Activated T-helper 17 cell treated with anti-CD3 and anti-CD28 coated beads, Interleukin-2, amount 50 U/mL, for 72 hours (primary cell): ENCODE data around the gene RASSF8. TPM values are rescaled to one million over a fixed set of nuclear protein-coding genes. Genes with fewer than 3 reads are reported as not detected.

Experiments
- ATAC-seq: fragments of 150-1000 bp; cut with Tn5 transposase; replicated peaks from 2 replicates; pipeline ENCODE4 v1.10.0; 2021; ENCODE audit warnings: mild to moderate bottlenecking, moderate library complexity
- H3K27ac Mint-ChIP-seq: one replicate; pipeline ENCODE4 v1.8.0; 2022; ENCODE audit warnings: mixed read lengths
- H3K27me3 Mint-ChIP-seq: one replicate; pipeline ENCODE4 v1.8.0; 2022; ENCODE audit warnings: mixed read lengths
- H3K36me3 Mint-ChIP-seq: one replicate; pipeline ENCODE4 v1.8.0; 2022; ENCODE audit warnings: low read depth, mild to moderate bottlenecking, mixed read lengths
- H3K4me1 Mint-ChIP-seq: one replicate; pipeline ENCODE4 v1.8.0; 2022; ENCODE audit warnings: mixed read lengths
- H3K4me3 Mint-ChIP-seq: one replicate; pipeline ENCODE4 v1.8.0; 2022; ENCODE audit warnings: mild to moderate bottlenecking, mixed read lengths
- H3K9me3 Mint-ChIP-seq: one replicate; pipeline ENCODE4 v1.8.0; 2022; ENCODE audit warnings: mixed read lengths
- total RNA-seq, 2 donors: library from RNA; stranded (reverse); gene quantifications; one replicate each; pipeline ENCODE4 v1.2.3, GENCODE V29; 2022

RASSF8 gene
- total RNA-seq, 2 donors from 2014 or later: 0.56 TPM; not detected in 1

DNA sequence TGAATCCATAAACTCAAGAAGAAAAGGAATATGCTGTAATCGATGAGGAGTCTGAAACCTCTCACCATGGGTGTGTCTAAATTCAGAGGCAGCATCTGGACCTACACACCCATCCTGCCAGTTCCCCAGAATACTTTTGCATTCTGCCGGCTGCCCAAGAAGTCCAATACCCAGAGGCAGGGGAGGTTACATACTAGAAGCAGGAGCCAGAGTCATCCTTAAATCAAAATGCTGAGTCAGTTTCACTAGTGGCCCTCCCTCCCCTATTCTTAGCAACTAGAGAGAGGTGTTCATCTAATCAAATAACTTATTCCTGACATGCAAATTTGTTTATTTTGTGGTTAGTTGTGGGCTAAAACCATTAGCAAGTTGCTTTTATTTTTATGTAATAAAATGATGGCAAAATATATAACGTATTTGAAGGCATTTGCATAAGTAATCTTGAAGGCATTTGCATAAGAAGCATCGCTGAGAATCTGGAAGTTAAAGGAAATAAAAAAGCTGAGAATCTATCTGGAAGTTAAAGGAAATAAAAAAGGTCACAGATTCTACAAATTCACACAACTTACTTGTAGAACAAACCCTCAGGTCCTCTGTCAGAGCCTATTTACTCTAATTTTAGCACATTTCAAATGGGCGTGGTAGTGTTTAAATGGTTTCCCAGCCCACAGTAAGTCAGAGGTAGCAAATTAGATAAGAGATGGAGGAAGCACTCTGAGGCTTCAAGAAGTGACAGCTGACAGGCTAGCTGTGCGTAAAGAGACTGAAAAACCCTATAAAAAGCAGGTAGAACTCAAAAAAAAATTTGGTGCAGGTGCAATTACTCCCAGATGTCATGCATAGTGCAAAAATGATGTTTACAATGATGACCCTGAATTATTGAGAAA, 158.6 kb downstream of the RASSF8 start:
- Mint-ChIP-seq H3K27me3 (peaks cover 51% of the 10 kb centered on the region), H3K36me3 (no peaks in the 10 kb centered on the region), H3K27ac (no peak overlapping the region), H3K4me1 (peaks cover 8% of the 10 kb centered on the region), H3K4me3 (no peak overlapping the region), H3K9me3 (no peaks in the 10 kb centered on the region)
- no peak for ATAC-seq

- peaks cover 12% of the 10 kb centered on the region for H3K4me1 Mint-ChIP-seq
- H3K4me3 Mint-ChIP-seq: no peak overlapping the region
- ATAC-seq: no peak
- no peak overlapping the region for H3K27ac Mint-ChIP-seq
- H3K9me3 Mint-ChIP-seq: no peaks in the 10 kb centered on the region
- H3K27me3 Mint-ChIP-seq: peaks cover 46% of the 10 kb centered on the region
- no peaks in the 10 kb centered on the region for H3K36me3 Mint-ChIP-seq
Observed at GRCh38 chr12:26118308-26118707, 159.8 kb downstream of the RASSF8 start.

GRCh38 chr12:26119391-26119989, 161.0 kb downstream of the RASSF8 start:
- Mint-ChIP-seq H3K27ac (no peak overlapping the region), H3K27me3 (peaks cover 56% of the 10 kb centered on the region), H3K36me3 (no peaks in the 10 kb centered on the region), H3K4me1 (peaks cover 10% of the 10 kb centered on the region), H3K4me3 (no peak overlapping the region), H3K9me3 (no peaks in the 10 kb centered on the region)
- no peak for ATAC-seq

DNA sequence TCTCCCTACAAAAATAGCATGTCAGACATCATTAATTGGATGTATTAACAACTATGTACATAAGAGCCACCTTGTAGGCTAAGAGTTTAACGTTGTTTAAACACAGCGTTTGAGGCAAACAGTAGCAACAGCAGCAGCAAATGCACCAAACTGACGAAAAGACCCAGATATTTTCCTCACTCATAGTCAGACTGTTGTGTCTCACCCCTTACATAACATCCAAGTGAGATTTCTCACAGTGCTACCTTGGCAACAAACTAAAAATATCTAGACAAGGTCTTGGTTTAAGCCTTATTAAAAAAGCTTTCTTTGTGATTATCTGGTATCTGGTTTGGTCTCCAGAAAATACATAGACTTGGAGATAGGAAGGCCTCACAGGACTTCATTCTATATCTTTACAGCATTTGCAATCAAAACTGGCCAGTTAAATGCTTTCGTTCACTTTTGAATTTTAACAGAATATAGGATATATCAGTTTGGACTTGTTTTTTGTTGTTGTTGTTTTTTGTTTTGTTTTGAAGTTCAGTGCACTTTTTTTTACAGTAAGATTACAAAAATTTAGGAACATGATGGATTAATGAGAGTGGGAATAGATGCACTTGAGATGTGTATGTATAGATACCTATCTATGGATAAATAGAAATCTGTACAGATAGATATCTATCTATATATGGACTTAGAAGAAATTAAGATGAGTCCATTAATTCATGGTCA, 162.2 kb downstream of the RASSF8 start:
- no peaks in the 10 kb centered on the region for H3K9me3 Mint-ChIP-seq
- H3K4me1 Mint-ChIP-seq: peaks cover 19% of the 10 kb centered on the region
- no peak overlapping the region for H3K27ac Mint-ChIP-seq
- H3K27me3 Mint-ChIP-seq: peaks cover 66% of the 10 kb centered on the region
- no peaks in the 10 kb centered on the region for H3K36me3 Mint-ChIP-seq
- no peak overlapping the region for H3K4me3 Mint-ChIP-seq
- no peak for ATAC-seq

DNA sequence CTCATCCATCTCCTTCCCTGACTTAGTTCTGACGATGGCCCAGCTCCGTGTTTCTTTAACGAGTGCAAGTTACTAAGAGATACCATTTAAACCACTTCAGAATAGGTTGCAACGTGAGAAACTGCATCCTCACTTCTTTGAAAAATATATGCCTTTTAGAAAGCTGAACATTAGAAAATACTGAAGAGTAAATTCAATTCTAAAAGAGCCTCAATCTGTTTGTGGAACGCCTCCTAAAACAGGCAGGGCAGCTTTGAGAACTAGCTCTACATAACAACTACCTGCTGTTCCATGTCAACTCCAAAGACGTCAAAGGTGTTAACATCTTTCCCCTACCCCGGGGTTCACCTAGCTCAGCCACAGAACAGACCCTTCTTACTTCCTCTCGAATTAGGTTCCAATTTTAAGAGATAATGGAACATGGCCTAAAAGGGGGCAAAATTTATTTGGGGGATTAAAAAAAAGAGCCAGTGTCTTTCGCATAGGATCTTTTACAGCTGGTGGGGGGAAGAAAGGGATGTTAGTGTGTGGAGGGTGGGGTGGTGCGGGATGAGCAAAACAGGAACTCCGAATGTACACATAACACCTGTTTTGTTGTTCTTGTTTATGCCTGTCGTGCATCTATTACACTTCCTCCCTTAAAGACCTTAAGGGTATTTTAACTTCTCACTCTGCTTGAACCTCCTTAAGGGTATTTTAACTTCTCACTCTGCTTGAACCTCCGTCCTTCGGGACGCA, 163.0 kb downstream of the RASSF8 start:
- ATAC-seq: no peak

DNA sequence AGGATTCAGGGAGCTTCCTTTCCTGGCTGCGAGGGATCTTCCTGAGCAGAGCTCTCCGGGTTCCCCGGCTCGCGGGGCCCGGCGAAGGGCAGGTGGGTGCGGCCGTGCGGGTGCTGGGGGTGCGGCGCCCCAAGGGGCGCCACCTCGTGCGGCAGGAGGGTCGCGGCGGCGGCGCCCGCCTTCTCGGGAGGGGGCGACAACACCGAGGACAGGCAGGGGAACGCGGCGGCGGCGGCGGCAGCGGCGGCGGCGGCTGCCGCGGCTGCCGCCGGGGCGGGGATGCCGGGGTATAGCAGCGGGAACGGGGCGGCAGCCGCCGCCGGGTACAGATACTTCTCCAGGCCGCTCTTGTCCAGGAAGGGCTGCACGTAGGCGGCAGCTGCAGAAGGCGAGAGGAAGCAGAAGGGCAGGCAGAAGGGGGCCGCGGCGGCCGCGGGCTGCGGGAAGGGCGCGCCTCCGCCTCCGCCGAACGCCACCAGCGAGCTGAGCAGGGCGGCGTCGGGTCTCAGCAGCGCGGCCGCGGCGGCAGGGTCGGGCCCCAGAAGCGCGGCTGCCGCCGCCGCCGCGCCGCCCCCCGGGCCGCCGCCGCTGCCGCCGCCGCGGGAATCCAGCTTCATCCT, 163.7 kb downstream of the RASSF8 start:
- Mint-ChIP-seq H3K27ac (no peak overlapping the region), H3K27me3 (peaks cover 68% of the 10 kb centered on the region), H3K9me3 (no peaks in the 10 kb centered on the region), H3K4me3 (peak overlapping the region; percentile 75), H3K36me3 (no peaks in the 10 kb centered on the region), H3K4me1 (peaks cover 19% of the 10 kb centered on the region)
- ATAC-seq: peak; percentile 41

More for the DNA sequence above, 163.0 kb downstream of the RASSF8 start:
- no peaks in the 10 kb centered on the region for H3K36me3 Mint-ChIP-seq
- H3K27me3 Mint-ChIP-seq: peaks cover 69% of the 10 kb centered on the region
- no peak overlapping the region for H3K27ac Mint-ChIP-seq
- no peaks in the 10 kb centered on the region for H3K9me3 Mint-ChIP-seq
- peak overlapping the region; percentile 43 for H3K4me3 Mint-ChIP-seq
- peaks cover 19% of the 10 kb centered on the region for H3K4me1 Mint-ChIP-seq

GRCh38 chr12:26122681-26123481, 164.4 kb downstream of the RASSF8 start:
- ATAC-seq: peak; percentile 25
- Mint-ChIP-seq H3K4me1 (peaks cover 19% of the 10 kb centered on the region), H3K9me3 (no peaks in the 10 kb centered on the region)

GRCh38 chr12:26123482-26123980, 165.0 kb downstream of the RASSF8 start:
- H3K36me3 Mint-ChIP-seq: no peaks in the 10 kb centered on the region
- ATAC-seq: no peak
- H3K27me3 Mint-ChIP-seq: peaks cover 72% of the 10 kb centered on the region
- H3K9me3 Mint-ChIP-seq: no peaks in the 10 kb centered on the region
- H3K27ac Mint-ChIP-seq: no peak overlapping the region
- peak overlapping the region; percentile 75 for H3K4me3 Mint-ChIP-seq
- H3K4me1 Mint-ChIP-seq: peaks cover 19% of the 10 kb centered on the region

More at GRCh38 chr12:26122681-26123481, 164.4 kb downstream of the RASSF8 start:
- Mint-ChIP-seq H3K4me3 (peak overlapping the region; percentile 75), H3K27ac (no peak overlapping the region), H3K27me3 (peaks cover 71% of the 10 kb centered on the region), H3K36me3 (no peaks in the 10 kb centered on the region)

DNA sequence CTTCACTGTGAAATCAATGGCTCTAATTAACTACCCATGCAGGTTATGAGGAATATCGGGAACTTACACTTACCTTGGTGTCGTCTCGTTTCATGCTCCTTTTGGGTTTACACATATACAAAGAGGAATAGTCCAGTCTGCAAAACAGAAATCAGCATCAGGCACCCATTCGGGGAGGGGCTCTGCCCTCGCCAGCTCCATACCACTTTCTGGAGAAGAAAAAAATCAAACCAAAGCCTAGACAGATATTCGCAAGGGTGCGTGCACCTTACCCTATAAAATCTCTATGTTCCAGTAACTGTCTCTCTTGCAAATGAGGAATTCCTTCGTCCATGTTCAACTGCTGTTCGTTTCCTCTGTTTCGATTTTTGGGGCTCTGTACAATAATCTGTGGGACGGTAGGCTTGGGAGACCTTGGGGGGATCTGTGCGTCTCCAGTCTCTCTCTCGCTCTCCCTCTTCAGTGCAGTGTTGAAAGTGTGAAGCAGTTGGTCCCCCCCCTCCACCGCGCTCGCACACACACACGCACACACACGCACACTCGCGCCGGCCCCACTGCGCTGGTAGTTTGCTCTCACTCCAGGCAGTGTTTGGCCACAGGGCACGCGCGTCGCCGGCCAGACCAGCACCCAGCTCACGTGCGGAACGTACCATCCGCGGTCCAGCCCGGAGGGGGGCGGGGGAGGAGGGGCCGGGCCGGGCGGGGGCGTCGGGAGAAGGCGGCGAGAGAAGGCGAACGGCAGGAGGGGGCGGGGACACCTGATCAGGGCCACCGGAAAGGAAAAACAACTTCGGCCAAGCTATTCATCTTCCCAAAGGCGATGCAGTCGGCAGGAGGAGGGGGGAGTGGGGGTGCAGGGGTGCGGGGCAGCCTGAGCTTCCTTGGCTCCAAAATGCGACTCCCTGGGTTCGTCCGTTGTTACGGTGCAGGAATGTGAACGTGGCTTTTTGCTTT, 166.2 kb downstream of the RASSF8 start, which contains the start of gene BHLHE41:
TSS of gene BHLHE41 (minus strand) at position 592 of the 954 bp plus-strand sequence. CDS start at position 334, 258 bp downstream.
- Mint-ChIP-seq H3K4me1 (peaks cover 19% of the 10 kb centered on the region), H3K27ac (no peak within 1 kb of the TSS), H3K9me3 (no peaks in the 10 kb centered on the region), H3K27me3 (peaks cover 73% of the 10 kb centered on the region), H3K4me3 (peak within 1 kb of the TSS; percentile 82), H3K36me3 (no peaks in the 10 kb centered on the region)
- no peak for ATAC-seq

DNA sequence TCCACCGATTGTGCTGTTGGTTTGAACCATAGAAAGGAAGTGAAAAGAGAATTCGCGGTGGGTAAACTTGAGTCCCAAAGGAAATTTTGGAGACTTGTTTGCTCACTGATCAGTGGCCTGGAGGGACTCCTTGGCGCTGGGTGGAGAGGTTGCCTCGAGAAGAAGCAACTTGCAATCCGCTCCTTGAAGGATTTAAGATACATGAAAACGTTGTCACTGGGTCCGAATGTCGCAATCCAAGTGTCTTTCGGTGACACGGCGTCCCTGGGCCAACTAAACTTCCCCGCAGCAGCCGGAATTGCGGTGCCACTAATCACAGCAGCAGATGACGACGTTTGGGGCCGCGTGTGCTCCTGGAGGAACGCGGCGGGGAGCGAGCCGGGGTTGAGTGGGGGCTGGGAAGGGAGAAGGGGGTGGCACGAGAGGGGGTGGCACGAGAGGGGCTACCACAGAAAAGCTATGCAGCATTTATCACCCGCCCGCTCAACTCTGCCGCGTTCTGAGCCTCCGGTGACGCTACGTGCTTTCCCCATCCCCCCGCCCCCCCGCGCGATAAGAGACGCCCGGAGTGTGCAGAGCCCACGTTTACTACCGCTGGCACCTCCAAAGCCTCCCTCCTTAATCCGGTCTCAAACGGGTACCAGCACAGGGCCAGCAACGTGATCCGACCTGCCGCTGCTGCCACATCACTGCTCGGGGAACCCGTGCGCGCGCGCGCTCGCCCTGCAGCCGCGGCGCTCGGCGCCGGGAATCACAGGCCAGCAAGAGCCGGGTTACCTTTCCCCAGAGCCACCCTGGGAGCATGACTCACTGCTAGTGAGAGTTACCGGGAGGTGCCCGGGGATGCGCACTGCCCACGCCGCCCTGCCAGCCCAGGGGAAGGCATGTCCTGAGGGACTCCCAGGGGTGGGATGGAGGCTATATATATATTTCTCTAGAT, 167.2 kb downstream of the RASSF8 start:
- H3K9me3 Mint-ChIP-seq: no peaks in the 10 kb centered on the region
- H3K4me3 Mint-ChIP-seq: peak overlapping the region; percentile 82
- ATAC-seq: peak; percentile 74
- peaks cover 71% of the 10 kb centered on the region for H3K27me3 Mint-ChIP-seq
- no peaks in the 10 kb centered on the region for H3K36me3 Mint-ChIP-seq
- peaks cover 19% of the 10 kb centered on the region for H3K4me1 Mint-ChIP-seq
- H3K27ac Mint-ChIP-seq: no peak overlapping the region
